ENCODE data around the gene CCDC47.
"Not testable (repeated sequence)": the region's sequence is repeated elsewhere in the genome, so short reads cannot be mapped to it uniquely, and the experiment has no call there.

The CCDC47 gene

GRCh38 chr17:63735691-63736090, 37.7 kb downstream of the CCDC47 start:
- no peak for DNase-seq (ENCODE audit: low read depth in 3 of 3)

- DNase-seq (ENCODE audit: low read depth in 3 of 3) = no peak
These were observed 51.0 kb downstream of the CCDC47 start for GRCh38 chr17:63722403-63722802.

- not testable (repeated sequence) for DNase-seq (ENCODE audit: low read depth in 3 of 3)
These were observed 53.2 kb downstream of the CCDC47 start for GRCh38 chr17:63720194-63720593.

DNA sequence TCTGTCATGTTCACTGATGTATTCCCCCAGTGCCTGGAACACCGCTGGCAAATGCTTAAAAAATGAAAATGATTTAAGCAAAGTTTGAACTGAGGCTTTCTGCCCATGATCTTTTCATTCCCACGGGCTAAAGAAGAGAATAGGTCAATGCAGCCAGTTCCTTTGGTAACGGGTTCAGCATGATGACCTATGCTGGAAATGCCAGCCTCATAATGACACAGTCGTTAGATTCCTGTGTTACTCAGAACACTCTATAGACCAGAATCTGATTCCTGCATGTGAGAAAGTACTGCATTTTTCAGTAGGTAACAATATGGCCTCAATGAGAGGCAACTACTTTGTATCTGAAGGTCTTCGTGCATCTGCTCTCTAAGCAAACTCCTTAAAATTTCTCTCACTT, 54.4 kb downstream of the CCDC47 start:
- no peak for DNase-seq (ENCODE audit: low read depth in 3 of 3)

DNA sequence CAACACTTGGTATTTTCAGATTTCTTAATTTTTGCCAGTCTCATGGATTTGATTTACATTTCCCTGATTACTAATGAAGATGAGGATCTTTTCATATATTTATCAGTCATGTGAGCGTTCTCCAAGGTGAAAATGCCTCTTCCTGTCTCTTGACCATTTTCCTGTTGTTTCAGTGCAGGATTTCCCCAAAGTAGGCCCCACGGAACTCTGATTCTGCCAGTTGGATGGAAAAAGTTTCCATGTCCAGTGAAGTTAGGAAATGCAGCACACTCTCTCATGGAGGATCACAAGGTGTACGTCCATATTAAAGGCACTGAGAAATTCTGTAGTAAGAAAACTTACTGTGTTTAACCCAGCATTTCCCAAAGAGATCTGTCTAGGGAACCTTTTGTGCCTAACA, 57.0 kb downstream of the CCDC47 start:
- no peak for DNase-seq (ENCODE audit: low read depth in 3 of 3)

GRCh38 chr17:63714550-63715277, 58.7 kb downstream of the CCDC47 start:
- no peak for DNase-seq (ENCODE audit: low read depth in 3 of 3)

DNA sequence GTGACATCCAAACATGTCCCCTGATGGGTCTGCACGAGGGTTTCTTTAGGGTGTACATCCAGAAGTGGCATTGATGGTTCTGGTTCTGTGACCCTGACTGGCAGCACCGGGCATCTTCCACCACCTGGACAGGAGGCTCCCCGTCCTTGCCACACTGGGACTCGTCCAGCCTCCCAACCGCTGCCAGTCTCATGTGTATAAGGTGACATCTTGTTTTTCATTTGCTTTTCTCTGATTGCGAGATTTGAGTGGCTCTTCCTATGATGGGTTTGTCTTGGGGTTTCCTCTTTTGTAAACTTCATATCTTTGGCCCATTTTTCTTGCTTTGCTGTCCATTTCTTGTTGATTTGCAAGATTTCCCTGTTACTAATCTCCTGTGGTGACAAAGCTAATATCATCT, 64.3 kb downstream of the CCDC47 start:
- no peak for DNase-seq (ENCODE audit: low read depth in 3 of 3)

DNA sequence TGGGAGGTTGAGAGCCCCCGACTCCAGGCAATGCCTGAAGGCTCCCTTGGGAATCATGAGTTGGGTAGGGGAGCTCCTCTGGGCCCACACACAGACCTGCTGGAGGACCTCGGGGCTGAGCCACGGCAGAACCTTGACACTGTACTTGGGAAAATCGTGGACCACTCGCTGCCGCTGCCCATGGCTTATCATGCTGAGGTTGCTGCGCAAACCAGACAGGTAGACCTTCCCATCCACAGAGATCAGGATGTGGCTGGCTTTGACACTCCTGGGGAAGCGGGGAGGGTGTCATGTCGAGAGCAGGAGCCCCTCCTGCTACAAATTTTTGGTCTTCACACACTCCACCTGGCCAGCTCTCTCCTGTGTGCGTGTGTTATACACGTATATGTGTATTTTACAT, 66.2 kb downstream of the CCDC47 start:
- DNase-seq (ENCODE audit: low read depth in 3 of 3) = no peak

- no peak for DNase-seq (ENCODE audit: low read depth in 3 of 3)
These were observed 66.9 kb downstream of the CCDC47 start for GRCh38 chr17:63706336-63707082.

DNA sequence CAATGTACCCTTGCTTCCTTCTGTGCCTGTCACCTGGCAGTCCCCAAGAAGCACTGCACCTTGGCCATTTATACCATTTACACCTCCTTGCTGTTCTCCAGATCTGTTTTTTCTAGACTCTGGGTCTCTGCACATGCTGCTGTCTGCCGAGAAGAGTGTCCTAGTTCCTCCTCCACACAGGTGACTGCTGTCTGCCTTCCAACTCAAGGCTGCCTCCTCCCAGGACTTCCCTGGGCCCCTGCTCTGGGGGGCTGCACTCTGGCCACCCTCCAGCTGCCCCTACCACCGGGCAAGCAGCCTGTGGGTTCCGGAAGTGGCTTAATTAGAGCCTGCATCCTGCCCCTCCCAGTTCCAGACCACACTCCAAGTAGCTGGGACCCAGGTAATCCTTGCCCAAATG, 67.7 kb downstream of the CCDC47 start:
- DNase-seq (ENCODE audit: low read depth in 3 of 3) = no peak

DNA sequence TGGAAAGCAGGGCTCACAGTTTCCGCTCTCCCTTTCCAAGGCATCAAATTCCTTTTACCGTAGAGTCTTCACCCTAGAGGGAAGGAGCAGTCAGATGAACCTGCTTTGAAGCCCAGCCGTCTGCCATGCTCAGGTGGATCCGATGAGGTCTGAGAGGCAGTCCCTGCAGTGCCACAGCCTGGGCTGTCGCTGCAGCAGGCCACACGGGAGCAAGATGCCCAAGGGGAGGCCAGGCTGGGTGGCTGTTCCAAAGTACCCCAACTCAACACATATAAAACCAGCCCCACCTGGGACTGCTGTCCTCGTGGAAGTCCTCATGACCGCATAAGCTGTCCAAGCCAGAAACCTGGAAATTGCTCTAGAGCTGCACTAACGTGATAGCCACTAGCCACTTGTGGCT, 68.6 kb downstream of the CCDC47 start:
- DNase-seq (ENCODE audit: low read depth in 3 of 3) = no peak

GRCh38 chr17:63704259-63704576, 69.2 kb downstream of the CCDC47 start:
- DNase-seq (ENCODE audit: low read depth in 3 of 3) = no peak

DNA sequence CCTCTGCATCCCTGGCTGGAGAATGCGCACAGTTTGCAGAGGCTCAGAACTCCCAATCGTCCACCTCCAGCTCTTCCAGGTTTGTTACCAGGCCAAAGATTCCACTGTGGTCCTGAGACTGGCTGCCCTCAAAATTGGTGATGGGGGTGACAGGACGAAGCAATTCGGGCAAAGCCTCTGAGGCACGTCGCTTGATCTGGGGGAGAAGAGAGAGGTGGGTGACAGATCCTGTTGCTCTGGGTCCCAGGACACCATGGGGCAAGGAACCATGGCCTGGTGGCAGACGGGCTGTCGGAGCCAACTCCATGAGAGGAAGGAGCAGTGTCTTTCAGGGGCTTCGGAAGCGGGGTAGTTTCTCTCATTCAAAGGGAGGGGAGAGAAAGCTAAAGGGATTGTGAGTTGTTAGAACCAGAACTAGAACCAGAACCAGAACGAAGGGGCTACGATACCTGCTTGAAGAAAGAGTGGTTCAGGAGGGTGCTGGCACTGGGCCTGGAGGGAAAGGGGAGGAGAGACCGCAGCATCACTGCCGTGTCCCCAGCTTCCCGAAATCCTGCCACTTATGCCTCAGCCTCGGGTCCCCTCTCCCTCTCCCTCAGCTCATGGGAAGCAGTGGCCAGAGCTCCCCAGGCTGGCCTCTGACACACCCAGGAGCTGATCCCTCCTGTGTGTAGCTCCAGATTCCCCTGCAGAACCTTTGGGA, 69.7 kb downstream of the CCDC47 start:
- DNase-seq (ENCODE audit: low read depth in 3 of 3) = no peak

DNA sequence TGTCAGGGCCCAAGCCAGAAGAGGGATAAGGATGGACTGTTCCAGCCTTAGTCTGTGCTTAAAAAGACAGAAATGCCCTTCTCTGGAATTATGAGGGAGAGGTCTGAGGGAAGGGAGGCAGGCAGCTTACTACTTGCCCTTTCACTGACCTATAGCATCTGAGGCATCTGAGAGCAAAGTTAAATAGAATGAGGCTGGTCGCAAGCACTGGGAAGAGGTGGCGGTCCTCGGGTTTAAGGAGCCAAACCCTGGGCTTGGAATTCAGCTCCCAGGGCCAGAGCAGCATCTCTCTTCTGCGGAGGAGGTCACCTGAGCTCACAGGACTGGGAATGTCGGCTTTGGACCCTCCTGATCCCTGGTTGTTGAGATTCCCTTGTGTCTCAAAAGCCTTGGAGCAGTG, 70.4 kb downstream of the CCDC47 start:
- DNase-seq (ENCODE audit: low read depth in 3 of 3) = no peak

DNA sequence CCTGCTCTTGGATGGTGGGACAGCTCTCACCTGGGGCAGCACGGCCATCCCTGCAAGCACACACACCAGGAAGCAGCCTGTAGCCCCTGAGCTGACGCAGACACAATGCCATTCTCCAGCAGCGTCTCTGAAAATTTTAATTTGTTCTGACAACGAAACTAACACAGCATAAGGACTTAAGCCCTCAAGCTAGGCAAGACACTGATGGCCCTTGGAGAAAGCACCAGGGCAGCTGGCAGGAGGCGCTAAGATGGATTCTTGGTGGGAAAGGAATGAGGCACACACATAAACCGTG, 70.7 kb downstream of the CCDC47 start:
- DNase-seq (ENCODE audit: low read depth in 3 of 3) = no peak

- DNase-seq (ENCODE audit: low read depth in 3 of 3) = peak; percentile 50 to 65 (median 59)
These were observed 71.3 kb downstream of the CCDC47 start for GRCh38 chr17:63701868-63702720.

- DNase-seq (ENCODE audit: low read depth in 3 of 3) = no peak
These were observed 72.0 kb downstream of the CCDC47 start for GRCh38 chr17:63701456-63701820.

GRCh38 chr17:63700528-63701455, 72.6 kb downstream of the CCDC47 start:
- DNase-seq (ENCODE audit: low read depth in 3 of 3) = peak in 1 of 3 experiments; percentile 38

DNA sequence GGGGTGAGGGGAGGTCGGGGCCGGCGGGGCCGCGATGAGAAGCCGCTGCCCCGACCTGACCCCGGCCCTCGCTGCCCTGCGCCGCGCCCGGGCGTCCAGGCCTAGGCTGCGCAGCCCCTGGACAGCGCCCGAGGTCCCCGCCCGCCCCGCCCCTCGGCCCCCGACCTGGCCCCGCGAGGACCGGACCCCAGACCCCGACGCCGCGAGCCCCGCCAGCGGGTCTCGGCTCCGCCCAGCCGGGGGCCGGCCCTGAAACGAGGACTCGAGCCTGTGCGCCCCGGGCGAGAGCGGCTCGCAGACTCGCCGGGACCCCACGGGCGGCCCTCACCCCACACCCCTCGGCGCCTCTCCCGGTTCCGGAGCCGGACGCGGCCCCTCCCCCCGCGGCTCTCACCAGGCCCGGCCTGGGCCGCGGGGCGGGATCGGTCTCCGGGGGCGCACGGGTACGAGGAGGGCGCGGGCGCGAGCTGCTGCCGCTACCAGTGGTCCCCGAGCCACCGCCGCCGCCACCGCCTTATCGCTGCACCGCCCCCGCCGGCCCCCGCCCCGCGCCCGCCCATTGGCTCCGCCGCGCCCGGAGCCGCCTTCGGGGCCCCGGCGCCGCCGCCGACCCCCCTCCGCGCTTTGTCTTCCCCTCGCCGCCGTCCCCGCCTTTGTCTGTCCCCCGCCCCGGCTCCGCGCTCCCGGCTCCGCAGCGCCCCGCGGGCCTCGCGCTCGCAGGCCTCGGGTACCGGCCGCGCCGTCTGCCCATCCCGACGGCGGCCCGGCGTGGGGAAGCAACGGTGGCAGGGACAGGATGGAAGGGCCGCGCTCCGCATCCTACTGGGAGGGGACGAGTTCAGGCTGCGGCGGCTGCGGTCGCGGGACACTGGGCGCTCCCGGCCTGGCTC, 73.5 kb downstream of the CCDC47 start, which contains the start of gene LIMD2:
TSS of gene LIMD2 (minus strand) at position 488 of the 890 bp plus-strand sequence. CDS start 827 bp downstream, outside the sequence.
- peak; percentile 65 to 80 (median 78) for DNase-seq (ENCODE audit: low read depth in 3 of 3)

Data from stimulated activated CD4-positive, alpha-beta T cell treated with anti-CD3 and anti-CD28 coated beads, TNF-alpha, amount 100 ng/mL, for 4 hours (primary cell).